HCT116 (cell line): Measurements from ENCODE around the gene GAL3ST2.

ENCODE experiments used
- CBX3 ChIP-seq: IDR thresholded peaks from 2 replicates; pipeline ENCODE4 v1.6.1; 2012; ENCODE audit warnings: low read depth
- ELF1 ChIP-seq: IDR thresholded peaks from 2 replicates; pipeline ENCODE4 v1.6.1; 2012; ENCODE audit warnings: low read depth, borderline replicate concordance
- RAD21 ChIP-seq: IDR thresholded peaks from 2 replicates; pipeline ENCODE4 v1.6.1; 2012; ENCODE audit warnings: low read depth, mild to moderate bottlenecking
- TF ChIP-seq, protein P1 (sequence below): IDR thresholded peaks from 2 replicates; pipeline ENCODE4 v1.6.1; 2012

DNA sequence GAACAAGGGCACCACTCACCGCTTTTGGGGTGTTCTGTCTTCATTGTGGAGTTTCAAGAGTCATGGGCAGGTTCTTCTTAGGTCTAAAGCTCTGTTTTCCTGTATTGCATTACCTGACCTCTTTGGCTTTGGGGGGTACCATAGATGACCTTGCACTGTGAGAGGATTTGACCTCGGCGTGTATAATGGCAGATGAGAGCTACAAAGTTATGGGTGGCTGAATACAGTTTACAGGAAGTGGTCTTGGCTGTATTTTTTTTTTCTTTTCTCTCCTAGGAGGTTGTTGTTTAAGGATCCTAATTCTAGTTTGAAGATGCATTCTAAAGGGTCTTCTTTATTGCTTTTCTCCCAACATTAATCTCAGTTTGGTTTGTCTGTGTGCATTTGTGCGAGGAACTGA lies 11.5 kb downstream of the GAL3ST2 start:
- no peak for TF ChIP-seq RAD21
- TF ChIP-seq ELF1: no peak
- no peak for TF ChIP-seq CBX3
- TF ChIP-seq, protein P1, sequence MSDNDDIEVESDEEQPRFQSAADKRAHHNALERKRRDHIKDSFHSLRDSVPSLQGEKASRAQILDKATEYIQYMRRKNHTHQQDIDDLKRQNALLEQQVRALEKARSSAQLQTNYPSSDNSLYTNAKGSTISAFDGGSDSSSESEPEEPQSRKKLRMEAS: no peak
